A549 (cell line): ENCODE measurements around the gene EPHB1. TPM values are rescaled to one million over a fixed set of nuclear protein-coding genes. Genes with fewer than 3 reads are reported as not detected.

Experiments
- ATAC-seq, 2 experiments: fragments of 200-7000 bp in 1 of 2; fragments of >200 bp in 1 of 2; cut with Nextera tagmentation in 1 of 2; cut with Tn5 transposase in 1 of 2; 3 replicates each; pipeline versions ENCODE4 v1.8.0 to v1.9.1; 2018 to 2020; ENCODE audit warnings: mild to moderate bottlenecking in 1 of 2, moderate library complexity in 1 of 2
- CTCF ChIA-PET: fragments of 300-600 bp; sonication (Branson Sonifier 250); formaldehyde crosslinking; extraction: SDS; loops from one replicate; lab custom pipeline; 2021; ENCODE audit warnings: antibody characterized with exemption, inconsistent platforms; lab: Yijun Ruan, JAX
- POLR2A ChIA-PET: fragments of 350-600 bp; formaldehyde crosslinking; extraction: SDS; loops from one replicate; lab custom pipeline; 2021; ENCODE audit warnings: antibody characterized with exemption, inconsistent platforms; lab: Yijun Ruan, JAX
- DNase-seq, 2 experiments: peaks; one replicate each; pipeline versions ENCODE4 v3.0.0 to v3.0.0-alpha.2; 2011 to 2016; ENCODE audit warnings: low read depth in 1 of 2, low spot score in 1 of 2
- FAIRE-seq: peaks from 2 replicates; lab custom pipeline; 2011; peaks lifted over from hg19 to GRCh38; lab: Jason Lieb, UNC
- H3K27ac ChIP-seq, 2 experiments: fragments of >200 bp; sonication (Bioruptor Twin); formaldehyde crosslinking; 3 replicates each; pipeline ENCODE4 v1.5.1; 2016 to 2017
- H3K4me1 ChIP-seq: fragments of >200 bp; sonication (Bioruptor Twin); formaldehyde crosslinking; 3 replicates; pipeline ENCODE4 v1.6.1; 2016
- H3K4me2 ChIP-seq: fragments of >200 bp; sonication (Bioruptor Twin); formaldehyde crosslinking; 3 replicates; pipeline ENCODE4 v1.6.1; 2016
- H3K4me3 ChIP-seq: fragments of >200 bp; sonication (Bioruptor Twin); formaldehyde crosslinking; 3 replicates; pipeline ENCODE4 v1.5.1; 2016
- H3K9me3 ChIP-seq: fragments of >200 bp; sonication (Bioruptor Twin); formaldehyde crosslinking; 3 replicates; pipeline ENCODE4 v1.6.1; 2016
- CHD2 ChIP-seq: fragments of 150-350 bp; IDR thresholded peaks from 2 replicates; pipeline ENCODE4 v1.6.1; 2014; ENCODE audit warnings: low read length; ENCODE audit not compliant: partially characterized antibody
- CHD4 ChIP-seq: fragments of 200-600 bp; sonication (generic); IDR thresholded peaks from 2 replicates; pipeline ENCODE4 v1.6.1; 2016; ENCODE audit warnings: antibody characterized with exemption, mild to moderate bottlenecking, borderline replicate concordance
- EHMT2 ChIP-seq: fragments of 200-600 bp; sonication (generic); IDR thresholded peaks from 2 replicates; pipeline ENCODE4 v1.6.1; 2016; ENCODE audit warnings: antibody characterized with exemption, low read depth, mild to moderate bottlenecking, moderate library complexity
- FOSL2 ChIP-seq, 2 experiments: fragments of 450-650 bp in 1 of 2; fragments of >200 bp in 1 of 2; sonication (Bioruptor Twin) in 1 of 2; formaldehyde crosslinking; IDR thresholded peaks; 2 replicates each; pipeline versions ENCODE4 v1.5.0 to v1.6.1; 2016 to 2020; ENCODE audit warnings: mild to moderate bottlenecking in 1 of 2, moderate library complexity in 1 of 2
- FOXS1 ChIP-seq: fragments of 250-450 bp; sonication (Bioruptor Pico); IDR thresholded peaks from 2 replicates; pipeline ENCODE4 v1.5.0; 2020; ENCODE audit warnings: mild to moderate bottlenecking, moderate library complexity
- HDAC2 ChIP-seq: fragments of 200-600 bp; sonication (generic); IDR thresholded peaks from 2 replicates; pipeline ENCODE4 v1.6.1; 2016
- HEYL ChIP-seq: fragments of 250-450 bp; sonication (Bioruptor Pico); IDR thresholded peaks from 2 replicates; pipeline ENCODE4 v1.8.0; 2021; ENCODE audit warnings: mild to moderate bottlenecking, moderate library complexity
- JUN ChIP-seq, 2 experiments: fragments of >200 bp; sonication (Bioruptor Twin); formaldehyde crosslinking; IDR thresholded peaks; 2 replicates in 1 of 2; 3 replicates in 1 of 2; pipeline ENCODE4 v1.6.1; 2016 to 2017
- KDM1A ChIP-seq: fragments of 200-600 bp; sonication (generic); IDR thresholded peaks from 2 replicates; pipeline ENCODE4 v1.6.1; 2016; ENCODE audit warnings: low read depth, mild to moderate bottlenecking
- KDM5A ChIP-seq: fragments of 200-600 bp; sonication (generic); IDR thresholded peaks from 2 replicates; pipeline ENCODE4 v1.6.1; 2016; ENCODE audit warnings: antibody characterized with exemption, mild to moderate bottlenecking
- MAFK ChIP-seq: fragments of 450-650 bp; IDR thresholded peaks from 2 replicates; pipeline ENCODE4 v1.6.1; 2014; ENCODE audit not compliant: partially characterized antibody
- NPAS2 ChIP-seq: fragments of 250-450 bp; sonication (Bioruptor Pico); IDR thresholded peaks from 2 replicates; pipeline ENCODE4 v1.8.0; 2022; ENCODE audit warnings: mild to moderate bottlenecking, moderate library complexity, borderline replicate concordance
- NR3C1 ChIP-seq: fragments of >200 bp; sonication (Bioruptor Twin); formaldehyde crosslinking; IDR thresholded peaks from 3 replicates; pipeline ENCODE4 v1.6.1; 2017
- PHF8 ChIP-seq: fragments of 200-600 bp; sonication (generic); IDR thresholded peaks from 2 replicates; pipeline ENCODE4 v1.6.1; 2016; ENCODE audit warnings: low read depth, mild to moderate bottlenecking, antibody characterized with exemption, moderate library complexity, borderline replicate concordance
- RFX5 ChIP-seq: fragments of 450-650 bp; IDR thresholded peaks from 2 replicates; pipeline ENCODE4 v1.7.1; 2014; ENCODE audit warnings: antibody characterized with exemption, mild to moderate bottlenecking, moderate library complexity
- RNF2 ChIP-seq: fragments of 200-600 bp; sonication (generic); IDR thresholded peaks from 2 replicates; pipeline ENCODE4 v1.6.1; 2016; ENCODE audit warnings: low read depth, mild to moderate bottlenecking, antibody characterized with exemption, moderate library complexity, borderline replicate concordance
- SREBF2 ChIP-seq: fragments of 450-650 bp; IDR thresholded peaks from 2 replicates; pipeline ENCODE4 v1.6.1; 2014; ENCODE audit warnings: mild to moderate bottlenecking, moderate library complexity
- ZSCAN20 ChIP-seq: fragments of 250-450 bp; sonication (Bioruptor Pico); IDR thresholded peaks from 2 replicates; pipeline ENCODE4 v1.8.0; 2022; ENCODE audit warnings: mild to moderate bottlenecking, moderate library complexity
- WGBS: methylation state at CpG from one replicate; pipeline ENCODE4 v1.1.6; 2017; ENCODE audit errors: missing lambda C conversion rate; 5-methylcytosine and 5-hydroxymethylcytosine counted together
- polyA plus RNA-seq, 4 experiments: library from polyadenylated mRNA; depleted of rRNA in 3 of 4; stranded (reverse); fragments of >200 nt; fragmentation: RNase III in 1 of 4; extraction: RNeasy Plus Mini Kit Qiagen cat#74134 plus additional on column Dnase treatment in 1 of 4; gene quantifications; 2 replicates in 3 of 4; 3 replicates in 1 of 4; pipeline ENCODE4 v1.2.3, GENCODE V29; 2011 to 2017
- TF ChIP-seq, protein P1 (sequence below): IDR thresholded peaks from 2 replicates; pipeline ENCODE4 v1.6.1; 2012
- TF ChIP-seq, protein P2 (sequence below): fragments of >200 bp; sonication (Bioruptor Twin); formaldehyde crosslinking; IDR thresholded peaks from 3 replicates; pipeline ENCODE4 v1.6.1; 2016
- TF ChIP-seq, protein P3 (sequence below): fragments of 150-350 bp; IDR thresholded peaks from 2 replicates; pipeline ENCODE4 v1.6.1; 2014; ENCODE audit warnings: low read depth, mild to moderate bottlenecking, low read length
- TF ChIP-seq, protein P4 (sequence below): fragments of 250-450 bp; sonication (Bioruptor Pico); IDR thresholded peaks from 2 replicates; pipeline ENCODE4 v1.5.0; 2021; ENCODE audit warnings: mild to moderate bottlenecking, moderate library complexity, borderline replicate concordance
- TF ChIP-seq, protein P5 (sequence below): IDR thresholded peaks from 2 replicates; pipeline ENCODE4 v1.6.1; 2012; ENCODE audit warnings: low read depth, borderline replicate concordance

The EPHB1 gene
- polyA plus RNA-seq, 2 of the 4 experiments (the other 2 are of a cell fraction): 0.18 to 0.21 TPM

DNA sequence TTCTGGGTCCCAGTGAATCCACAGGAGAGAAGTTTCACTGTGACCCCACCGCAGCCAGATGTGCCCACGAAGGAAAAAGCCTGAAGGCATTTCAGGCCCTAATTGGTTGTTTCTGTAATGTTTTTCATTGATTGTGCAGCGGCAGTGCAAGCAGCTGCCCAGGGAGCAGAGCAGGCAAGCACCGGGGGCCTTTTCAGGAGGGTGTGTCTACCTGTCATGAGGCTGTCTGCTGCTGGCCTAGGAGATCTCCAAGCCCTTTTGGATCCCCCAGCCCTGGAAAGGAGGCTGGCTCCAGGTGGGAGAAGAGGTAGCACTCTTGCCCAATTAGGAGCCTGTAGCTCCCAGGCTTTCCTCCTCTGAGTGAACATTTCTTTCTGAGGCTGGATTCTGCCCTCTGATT is 108.8 kb downstream of the EPHB1 start:
- Histone ChIP-seq H3K27ac (no peak overlapping the region), H3K4me1 (no peaks in the 10 kb centered on the region), H3K4me2 (no peak overlapping the region), H3K4me3 (no peak overlapping the region), H3K9me3 (no peaks in the 10 kb centered on the region)
- DNase-seq (no peak), FAIRE-seq (no peak), ATAC-seq (no peak)
- CTCF ChIA-PET: no interaction called here
- POLR2A ChIA-PET: no interaction called here
- 2% methylated on average over 3 of the region's 4 CpGs for WGBS
- TF ChIP-seq NR3C1: no peak
- no peak for TF ChIP-seq HDAC2
- no peak for TF ChIP-seq MAFK
- TF ChIP-seq, protein P1, sequence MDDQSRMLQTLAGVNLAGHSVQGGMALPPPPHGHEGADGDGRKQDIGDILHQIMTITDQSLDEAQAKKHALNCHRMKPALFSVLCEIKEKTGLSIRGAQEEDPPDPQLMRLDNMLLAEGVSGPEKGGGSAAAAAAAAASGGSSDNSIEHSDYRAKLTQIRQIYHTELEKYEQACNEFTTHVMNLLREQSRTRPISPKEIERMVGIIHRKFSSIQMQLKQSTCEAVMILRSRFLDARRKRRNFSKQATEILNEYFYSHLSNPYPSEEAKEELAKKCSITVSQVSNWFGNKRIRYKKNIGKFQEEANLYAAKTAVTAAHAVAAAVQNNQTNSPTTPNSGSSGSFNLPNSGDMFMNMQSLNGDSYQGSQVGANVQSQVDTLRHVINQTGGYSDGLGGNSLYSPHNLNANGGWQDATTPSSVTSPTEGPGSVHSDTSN: no peak
- TF ChIP-seq, protein P2, sequence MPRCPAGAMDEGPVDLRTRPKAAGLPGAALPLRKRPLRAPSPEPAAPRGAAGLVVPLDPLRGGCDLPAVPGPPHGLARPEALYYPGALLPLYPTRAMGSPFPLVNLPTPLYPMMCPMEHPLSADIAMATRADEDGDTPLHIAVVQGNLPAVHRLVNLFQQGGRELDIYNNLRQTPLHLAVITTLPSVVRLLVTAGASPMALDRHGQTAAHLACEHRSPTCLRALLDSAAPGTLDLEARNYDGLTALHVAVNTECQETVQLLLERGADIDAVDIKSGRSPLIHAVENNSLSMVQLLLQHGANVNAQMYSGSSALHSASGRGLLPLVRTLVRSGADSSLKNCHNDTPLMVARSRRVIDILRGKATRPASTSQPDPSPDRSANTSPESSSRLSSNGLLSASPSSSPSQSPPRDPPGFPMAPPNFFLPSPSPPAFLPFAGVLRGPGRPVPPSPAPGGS: no peak
- no peak for TF ChIP-seq PHF8
- no peak for TF ChIP-seq FOXS1
- TF ChIP-seq, protein P3, sequence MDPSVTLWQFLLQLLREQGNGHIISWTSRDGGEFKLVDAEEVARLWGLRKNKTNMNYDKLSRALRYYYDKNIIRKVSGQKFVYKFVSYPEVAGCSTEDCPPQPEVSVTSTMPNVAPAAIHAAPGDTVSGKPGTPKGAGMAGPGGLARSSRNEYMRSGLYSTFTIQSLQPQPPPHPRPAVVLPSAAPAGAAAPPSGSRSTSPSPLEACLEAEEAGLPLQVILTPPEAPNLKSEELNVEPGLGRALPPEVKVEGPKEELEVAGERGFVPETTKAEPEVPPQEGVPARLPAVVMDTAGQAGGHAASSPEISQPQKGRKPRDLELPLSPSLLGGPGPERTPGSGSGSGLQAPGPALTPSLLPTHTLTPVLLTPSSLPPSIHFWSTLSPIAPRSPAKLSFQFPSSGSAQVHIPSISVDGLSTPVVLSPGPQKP: no peak
- no peak for TF ChIP-seq ZSCAN20 (CRISPR knock-in tag)
- TF ChIP-seq EHMT2: no peak
- TF ChIP-seq JUN (IDR thresholded peaks at IDR 0.05): no peak
- TF ChIP-seq RNF2: no peak
- TF ChIP-seq SREBF2: no peak
- TF ChIP-seq, protein P4, sequence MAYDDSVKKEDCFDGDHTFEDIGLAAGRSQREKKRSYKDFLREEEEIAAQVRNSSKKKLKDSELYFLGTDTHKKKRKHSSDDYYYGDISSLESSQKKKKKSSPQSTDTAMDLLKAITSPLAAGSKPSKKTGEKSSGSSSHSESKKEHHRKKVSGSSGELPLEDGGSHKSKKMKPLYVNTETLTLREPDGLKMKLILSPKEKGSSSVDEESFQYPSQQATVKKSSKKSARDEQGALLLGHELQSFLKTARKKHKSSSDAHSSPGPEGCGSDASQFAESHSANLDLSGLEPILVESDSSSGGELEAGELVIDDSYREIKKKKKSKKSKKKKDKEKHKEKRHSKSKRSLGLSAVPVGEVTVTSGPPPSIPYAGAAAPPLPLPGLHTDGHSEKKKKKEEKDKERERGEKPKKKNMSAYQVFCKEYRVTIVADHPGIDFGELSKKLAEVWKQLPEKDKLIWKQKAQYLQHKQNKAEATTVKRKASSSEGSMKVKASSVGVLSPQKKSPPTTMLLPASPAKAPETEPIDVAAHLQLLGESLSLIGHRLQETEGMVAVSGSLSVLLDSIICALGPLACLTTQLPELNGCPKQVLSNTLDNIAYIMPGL: no peak

DNA sequence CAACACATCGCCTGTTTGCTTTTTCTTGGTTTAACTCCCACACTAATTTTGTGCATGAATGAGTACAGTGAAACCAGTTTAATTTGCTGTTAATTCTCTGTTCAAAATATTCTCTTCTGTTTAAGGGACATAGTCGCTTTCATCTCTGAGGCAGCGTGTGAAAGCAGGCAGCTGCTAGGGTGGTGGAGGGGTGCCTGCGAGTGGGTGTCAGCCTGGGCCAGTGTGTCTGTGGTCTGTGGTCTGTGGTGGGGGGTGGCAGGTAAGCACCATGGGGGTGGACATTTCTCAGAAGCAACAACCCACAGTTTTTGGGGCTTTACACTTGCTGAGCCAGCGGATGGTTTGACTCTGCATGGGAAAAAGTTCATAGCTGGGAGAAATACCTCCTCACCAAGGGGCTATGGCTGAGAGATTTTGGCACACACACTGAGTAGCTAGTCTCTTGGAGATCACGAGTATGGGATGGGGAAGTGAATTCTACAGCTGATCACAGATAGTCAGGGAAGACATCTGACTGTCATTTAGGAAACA is 109.2 kb downstream of the EPHB1 start:
- FAIRE-seq: no peak
- no peaks in the 10 kb centered on the region for H3K4me1 ChIP-seq
- ChIA-PET POLR2A (no interaction called here), CTCF (no interaction called here)
- H3K4me3 ChIP-seq: no peak overlapping the region
- H3K4me2 ChIP-seq: no peak overlapping the region
- TF ChIP-seq FOSL2 (IDR thresholded peaks at IDR 0.05) (no peak), FOSL2 (CRISPR knock-in tag; IDR thresholded peaks at IDR 0.05) (no peak), PHF8 (no peak), MAFK (no peak), KDM5A (no peak), JUN (IDR thresholded peaks at IDR 0.05) (no peak), NPAS2 (no peak), HDAC2 (no peak), HEYL (CRISPR knock-in tag) (no peak), KDM1A (no peak), CHD4 (no peak), RFX5 (no peak), CHD2 (no peak)
- TF ChIP-seq, protein P4: no peak
- TF ChIP-seq, protein P3: no peak
- TF ChIP-seq, protein P5, sequence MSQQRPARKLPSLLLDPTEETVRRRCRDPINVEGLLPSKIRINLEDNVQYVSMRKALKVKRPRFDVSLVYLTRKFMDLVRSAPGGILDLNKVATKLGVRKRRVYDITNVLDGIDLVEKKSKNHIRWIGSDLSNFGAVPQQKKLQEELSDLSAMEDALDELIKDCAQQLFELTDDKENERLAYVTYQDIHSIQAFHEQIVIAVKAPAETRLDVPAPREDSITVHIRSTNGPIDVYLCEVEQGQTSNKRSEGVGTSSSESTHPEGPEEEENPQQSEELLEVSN: no peak
- TF ChIP-seq, protein P2: no peak
- no peak for ATAC-seq
- no peak overlapping the region for H3K27ac ChIP-seq
- no peak for DNase-seq
- no peaks in the 10 kb centered on the region for H3K9me3 ChIP-seq
- 39% methylated on average over 6 of the region's 6 CpGs for WGBS
